Esophagus squamous epithelium (tissue), 5 donors: Measurements from ENCODE around the gene UGT2B10. TPM values are rescaled to one million over a fixed set of nuclear protein-coding genes. Genes with fewer than 3 reads are reported as not detected.
A peak's percentile ranks its signal among the peaks of the same experiment; 100 is the strongest.

Experiments
- DNase-seq: peaks from one replicate; lab custom pipeline; 2025; lab: John Stamatoyannopoulos, UW
- H3K27ac ChIP-seq, 4 donors: fragments of 200-600 bp; sonication (generic); one replicate each; pipeline ENCODE4 v1.5.1; 2016 to 2019; ENCODE audit warnings: mild to moderate bottlenecking in 1 of 4
- H3K27me3 ChIP-seq, 4 donors: fragments of 200-600 bp; sonication (generic); 1 replicate in 3 of 4; 2 replicates in 1 of 4; pipeline versions ENCODE4 v1.5.1 to v1.6.0; 2017 to 2021; ENCODE audit warnings: antibody characterized with exemption in 1 of 4
- H3K36me3 ChIP-seq, 3 donors: fragments of 200-600 bp; sonication (generic); one replicate each; pipeline ENCODE4 v1.5.1; 2016 to 2019
- H3K4me1 ChIP-seq, 3 donors: fragments of 200-600 bp; sonication (generic); one replicate each; pipeline ENCODE4 v1.5.1; 2017 to 2019
- H3K4me3 ChIP-seq, 4 donors: fragments of 200-600 bp; sonication (generic); 1 replicate in 3 of 4; 2 replicates in 1 of 4; pipeline ENCODE4 v1.5.1; 2016 to 2019; ENCODE audit warnings: mild to moderate bottlenecking in 2 of 4, moderate library complexity in 1 of 4
- H3K9me3 ChIP-seq, 3 donors: fragments of 200-600 bp; sonication (generic); one replicate each; pipeline ENCODE4 v1.5.1; 2016 to 2019
- CTCF ChIP-seq, 6 experiments: fragments of 450-650 bp in 4 of 6; fragments of 200-600 bp in 2 of 6; sonication (generic) in 2 of 6; IDR thresholded peaks; one replicate each; pipeline ENCODE4 v1.5.1; 2016 to 2019; ENCODE audit warnings: antibody characterized with exemption in 6 of 6, mild to moderate bottlenecking in 4 of 6, moderate library complexity in 4 of 6
- POLR2A ChIP-seq, 4 donors: fragments of 450-650 bp; IDR thresholded peaks; one replicate each; pipeline ENCODE4 v1.6.1; 2017; ENCODE audit warnings: antibody characterized with exemption in 4 of 4, mild to moderate bottlenecking in 4 of 4, moderate library complexity in 3 of 4
- WGBS, 2 donors: methylation state at CpG; one replicate each; pipeline ENCODE4 v1.1.5; 2018; 5-methylcytosine and 5-hydroxymethylcytosine counted together
- intact Hi-C: fragments of 100-400 bp; cut with DNase I; formaldehyde crosslinking; loops from one replicate; pipeline ENCODE4 v1.15.0; 2022
- total RNA-seq, 4 donors: library from RNA; depleted of rRNA; stranded (reverse); fragments of >200 nt; gene quantifications; one replicate each; pipeline ENCODE4 v1.1.0, GENCODE V29; 2016
- donor health status: DM: yes; HTN: yes; CAD: no.

UGT2B10 gene
- total RNA-seq, 4 donors from 2014 or later = not detected

GRCh38 chr4:68861057-68861456, 45.3 kb downstream of the UGT2B10 start:
- no peak for TF ChIP-seq CTCF (IDR thresholded peaks at IDR 0.05)
- no peak for TF ChIP-seq POLR2A (IDR thresholded peaks at IDR 0.05)
- no peak for DNase-seq
- no peak overlapping the region for H3K27ac ChIP-seq
- intact Hi-C loops = no loop called here
- H3K27me3 ChIP-seq = no peaks in the 10 kb centered on the region
- H3K4me3 ChIP-seq = no peak overlapping the region
- H3K9me3 ChIP-seq = peaks cover 0 to 8% (median 0%) of the 10 kb centered on the region in 3 donors
- no peaks in the 10 kb centered on the region for H3K36me3 ChIP-seq
- peaks cover 0 to 20% (median 0%) of the 10 kb centered on the region in 3 donors for H3K4me1 ChIP-seq

- WGBS, 2 donors = 29 to 36% methylated on average over 6 of the region's 6 CpGs
- Histone ChIP-seq H3K4me1 (peaks cover 0 to 20% (median 0%) of the 10 kb centered on the region in 3 donors), H3K27ac (peak overlapping the region; percentile 31 to 65 (median 52)), H3K36me3 (no peaks in the 10 kb centered on the region), H3K4me3 (peak overlapping the region in 1 of 4 donors; percentile 6), H3K27me3 (no peaks in the 10 kb centered on the region), H3K9me3 (no peaks in the 10 kb centered on the region)
- TF ChIP-seq CTCF (IDR thresholded peaks at IDR 0.05) (no peak), POLR2A (IDR thresholded peaks at IDR 0.05) (no peak)
- no peak for DNase-seq
- intact Hi-C loops = no loop called here
Measured at GRCh38 chr4:68864438-68865187, 48.8 kb downstream of the UGT2B10 start.

GRCh38 chr4:68865188-68865638, 49.4 kb downstream of the UGT2B10 start:
- no peak for TF ChIP-seq POLR2A (IDR thresholded peaks at IDR 0.05)
- TF ChIP-seq CTCF (IDR thresholded peaks at IDR 0.05) = no peak
- Histone ChIP-seq H3K36me3 (no peaks in the 10 kb centered on the region), H3K27me3 (no peaks in the 10 kb centered on the region), H3K9me3 (no peaks in the 10 kb centered on the region), H3K4me3 (no peak overlapping the region), H3K27ac (peak overlapping the region; percentile 31 to 65 (median 52)), H3K4me1 (peaks cover 0 to 20% (median 0%) of the 10 kb centered on the region in 3 donors)
- no peak for DNase-seq
- 28 to 45% methylated on average over 4 of the region's 4 CpGs for WGBS, 2 donors
- intact Hi-C loops = no loop called here

- H3K27ac ChIP-seq = peak overlapping the region in 2 of 4 donors; percentile 63 to 65
- no peak overlapping the region for H3K4me3 ChIP-seq
- H3K36me3 ChIP-seq = no peaks in the 10 kb centered on the region
- no peaks in the 10 kb centered on the region for H3K27me3 ChIP-seq
- no peak for DNase-seq
- no peaks in the 10 kb centered on the region for H3K9me3 ChIP-seq
- intact Hi-C loops = no loop called here
- TF ChIP-seq CTCF (IDR thresholded peaks at IDR 0.05) (no peak), POLR2A (IDR thresholded peaks at IDR 0.05) (no peak)
- peaks cover 0 to 20% (median 0%) of the 10 kb centered on the region in 3 donors for H3K4me1 ChIP-seq
- 69 to 76% methylated on average over 5 of the region's 5 CpGs for WGBS, 2 donors
Measured at GRCh38 chr4:68865760-68866159, 50.0 kb downstream of the UGT2B10 start.

GRCh38 chr4:68869274-68869773, 53.5 kb downstream of the UGT2B10 start:
- H3K27me3 ChIP-seq = no peaks in the 10 kb centered on the region
- no peak overlapping the region for H3K4me3 ChIP-seq
- WGBS, 2 donors = 62 to 75% methylated on average over 8 of the region's 8 CpGs
- no peak overlapping the region for H3K27ac ChIP-seq
- TF ChIP-seq POLR2A (IDR thresholded peaks at IDR 0.05) (no peak), CTCF (IDR thresholded peaks at IDR 0.05) (no peak)
- intact Hi-C loops = no loop called here
- H3K9me3 ChIP-seq = no peaks in the 10 kb centered on the region
- DNase-seq = no peak
- no peaks in the 10 kb centered on the region for H3K36me3 ChIP-seq
- peaks cover 0 to 28% (median 0%) of the 10 kb centered on the region in 3 donors for H3K4me1 ChIP-seq
